Mucosa of stomach (tissue), 1 donor: Measurements from ENCODE around the gene SLC35G3.
"Not testable (repeated sequence)": the region's sequence is repeated elsewhere in the genome, so short reads cannot be mapped to it uniquely, and the experiment has no call there.

Experiments used
- H3K27me3 ChIP-seq: one replicate; pipeline ENCODE4 v1.7.0; 2013; ENCODE audit warnings: mild to moderate bottlenecking, low read length; ENCODE audit not compliant: control insufficient read depth, insufficient read depth
- H3K36me3 ChIP-seq: one replicate; pipeline ENCODE4 v1.7.0; 2013; ENCODE audit warnings: low read length; ENCODE audit not compliant: control insufficient read depth, insufficient read depth
- H3K4me1 ChIP-seq: one replicate; pipeline ENCODE4 v1.7.0; 2013; ENCODE audit warnings: mild to moderate bottlenecking, low read length; ENCODE audit not compliant: control insufficient read depth, insufficient read depth
- H3K4me3 ChIP-seq: one replicate; pipeline ENCODE4 v1.7.0; 2013; ENCODE audit warnings: low read length
- H3K9ac ChIP-seq: one replicate; pipeline ENCODE4 v1.7.0; 2013; ENCODE audit warnings: mild to moderate bottlenecking, low read length, moderate library complexity
- H3K9me3 ChIP-seq: one replicate; pipeline ENCODE4 v1.7.0; 2013; ENCODE audit warnings: mild to moderate bottlenecking, low read length, moderate library complexity; ENCODE audit not compliant: control insufficient read depth
- donor health status: Pancreatic carcinoma.

Gene SLC35G3

GRCh38 chr17:35229638-35230037, 35.4 kb upstream of the SLC35G3 start:
- Histone ChIP-seq H3K4me1 (no peaks in the 10 kb centered on the region), H3K36me3 (no peaks in the 10 kb centered on the region), H3K4me3 (no peak overlapping the region), H3K27me3 (no peaks in the 10 kb centered on the region), H3K9ac (no peak overlapping the region), H3K9me3 (no peaks in the 10 kb centered on the region)

DNA sequence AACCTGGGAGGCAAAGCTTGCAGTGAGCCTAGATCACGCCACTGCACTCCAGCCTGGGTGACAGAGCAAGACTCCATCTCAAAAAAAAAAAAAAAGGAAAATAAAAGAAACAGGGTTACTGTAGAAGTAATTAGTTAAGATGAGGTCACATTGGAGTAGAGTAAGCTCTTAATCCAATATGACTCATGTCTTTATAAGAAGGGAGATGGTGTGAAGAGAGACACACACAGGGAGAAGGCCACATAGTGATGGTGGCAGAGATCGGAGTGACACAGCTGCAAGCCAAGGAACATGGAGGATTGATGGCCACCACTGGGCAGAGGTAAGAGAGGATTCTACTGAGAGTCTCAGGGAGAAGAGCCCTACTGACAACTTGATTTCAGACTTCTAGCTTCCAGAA, 33.4 kb upstream of the SLC35G3 start:
- H3K9ac ChIP-seq: no peak overlapping the region
- no peaks in the 10 kb centered on the region for H3K4me1 ChIP-seq
- no peaks in the 10 kb centered on the region for H3K36me3 ChIP-seq
- no peak overlapping the region for H3K4me3 ChIP-seq
- H3K27me3 ChIP-seq: no peaks in the 10 kb centered on the region
- no peaks in the 10 kb centered on the region for H3K9me3 ChIP-seq

- Histone ChIP-seq H3K4me1 (no peaks in the 10 kb centered on the region), H3K4me3 (no peak overlapping the region), H3K9me3 (no peaks in the 10 kb centered on the region), H3K27me3 (no peaks in the 10 kb centered on the region), H3K36me3 (no peaks in the 10 kb centered on the region), H3K9ac (no peak overlapping the region)
Measured at GRCh38 chr17:35224436-35224835, 30.2 kb upstream of the SLC35G3 start.

DNA sequence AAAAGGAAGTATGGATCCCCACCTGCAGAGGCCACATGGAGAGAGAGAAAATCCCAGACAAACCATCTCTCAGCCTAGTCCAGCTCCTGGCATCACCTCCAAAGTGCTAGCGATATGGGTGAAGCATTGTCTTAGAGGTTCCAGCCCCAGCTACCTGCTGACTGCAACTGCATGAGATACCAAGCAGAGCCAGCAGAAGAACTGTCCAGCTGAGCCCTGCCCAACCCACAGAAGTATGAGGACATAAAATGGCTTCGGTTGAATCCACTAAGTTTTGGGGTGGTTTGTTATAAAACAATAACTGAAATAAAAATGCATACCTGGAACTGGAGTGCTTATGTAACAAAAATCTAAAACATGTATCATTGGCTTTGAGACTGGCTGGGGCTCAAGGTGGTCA, 28.3 kb upstream of the SLC35G3 start:
- Histone ChIP-seq H3K36me3 (no peaks in the 10 kb centered on the region), H3K9me3 (no peaks in the 10 kb centered on the region), H3K4me1 (no peaks in the 10 kb centered on the region), H3K9ac (no peak overlapping the region), H3K4me3 (no peak overlapping the region), H3K27me3 (no peaks in the 10 kb centered on the region)

GRCh38 chr17:35218915-35219314, 24.7 kb upstream of the SLC35G3 start:
- H3K4me3 ChIP-seq: no peak overlapping the region
- no peak overlapping the region for H3K9ac ChIP-seq
- H3K4me1 ChIP-seq: no peaks in the 10 kb centered on the region
- H3K36me3 ChIP-seq: no peaks in the 10 kb centered on the region
- H3K27me3 ChIP-seq: peaks cover 5% of the 10 kb centered on the region
- H3K9me3 ChIP-seq: no peaks in the 10 kb centered on the region

- no peak overlapping the region for H3K9ac ChIP-seq
- no peaks in the 10 kb centered on the region for H3K9me3 ChIP-seq
- H3K4me3 ChIP-seq: no peak overlapping the region
- H3K27me3 ChIP-seq: peaks cover 5% of the 10 kb centered on the region
- no peaks in the 10 kb centered on the region for H3K4me1 ChIP-seq
- H3K36me3 ChIP-seq: no peaks in the 10 kb centered on the region
Measured at GRCh38 chr17:35217107-35217506, 22.9 kb upstream of the SLC35G3 start.

GRCh38 chr17:35214631-35215273, 20.6 kb upstream of the SLC35G3 start:
- Histone ChIP-seq H3K36me3 (no peaks in the 10 kb centered on the region), H3K9ac (no peak overlapping the region), H3K4me1 (no peaks in the 10 kb centered on the region), H3K4me3 (no peak overlapping the region), H3K27me3 (peaks cover 5% of the 10 kb centered on the region), H3K9me3 (no peaks in the 10 kb centered on the region)

GRCh38 chr17:35214192-35214591, 20.0 kb upstream of the SLC35G3 start:
- Histone ChIP-seq H3K4me3 (no peak overlapping the region), H3K9ac (no peak overlapping the region), H3K4me1 (no peaks in the 10 kb centered on the region), H3K27me3 (peaks cover 5% of the 10 kb centered on the region), H3K9me3 (no peaks in the 10 kb centered on the region), H3K36me3 (no peaks in the 10 kb centered on the region)

- no peak overlapping the region for H3K9ac ChIP-seq
- peaks cover 5% of the 10 kb centered on the region for H3K27me3 ChIP-seq
- no peaks in the 10 kb centered on the region for H3K36me3 ChIP-seq
- H3K9me3 ChIP-seq: no peaks in the 10 kb centered on the region
- no peaks in the 10 kb centered on the region for H3K4me1 ChIP-seq
- H3K4me3 ChIP-seq: no peak overlapping the region
Measured at GRCh38 chr17:35213412-35213940, 19.3 kb upstream of the SLC35G3 start.

DNA sequence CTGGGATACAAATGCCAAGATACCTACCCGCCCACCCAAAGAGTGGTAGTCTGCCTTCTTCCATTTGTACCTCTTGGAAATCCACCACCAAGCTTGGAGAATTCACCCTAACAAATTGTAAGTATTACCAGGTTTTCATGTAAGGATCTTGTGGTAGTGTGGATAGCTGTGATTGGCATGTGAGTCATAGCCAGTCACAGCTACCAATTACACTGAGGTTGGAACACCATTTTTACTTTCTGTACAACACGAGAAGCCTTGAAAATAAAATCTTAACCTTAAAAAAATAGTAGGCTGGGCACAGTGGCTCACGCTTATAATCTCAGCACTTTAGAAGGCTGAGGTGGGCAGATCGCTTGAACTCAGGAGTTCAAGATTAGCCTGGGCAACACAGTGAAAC, 18.5 kb upstream of the SLC35G3 start:
- Histone ChIP-seq H3K36me3 (no peaks in the 10 kb centered on the region), H3K9ac (no peak overlapping the region), H3K27me3 (peaks cover 5% of the 10 kb centered on the region), H3K4me3 (no peak overlapping the region), H3K4me1 (no peaks in the 10 kb centered on the region), H3K9me3 (no peaks in the 10 kb centered on the region)

GRCh38 chr17:35210741-35211140, 16.5 kb upstream of the SLC35G3 start:
- H3K4me1 ChIP-seq: no peaks in the 10 kb centered on the region

GRCh38 chr17:35202582-35202981, 8.4 kb upstream of the SLC35G3 start:
- H3K4me1 ChIP-seq, H3K9ac ChIP-seq, H3K36me3 ChIP-seq: not testable (repeated sequence)

More at GRCh38 chr17:35210741-35211140, 16.5 kb upstream of the SLC35G3 start:
- Histone ChIP-seq H3K27me3 (peaks cover 5% of the 10 kb centered on the region), H3K4me3 (no peak overlapping the region), H3K36me3 (no peaks in the 10 kb centered on the region), H3K9ac (no peak overlapping the region), H3K9me3 (no peaks in the 10 kb centered on the region)

GRCh38 chr17:35195062-35195461, 869 bp upstream of the SLC35G3 start:
- H3K36me3 ChIP-seq, H3K9me3 ChIP-seq, H3K9ac ChIP-seq, H3K4me1 ChIP-seq, H3K4me3 ChIP-seq, H3K27me3 ChIP-seq: not testable (repeated sequence)

More at GRCh38 chr17:35202582-35202981, 8.4 kb upstream of the SLC35G3 start:
- not testable (repeated sequence) for H3K9me3 ChIP-seq, H3K4me3 ChIP-seq, H3K27me3 ChIP-seq
